ENCODE measurements around the gene ABL2. TPM values are rescaled to one million over a fixed set of nuclear protein-coding genes. Genes with fewer than 3 reads are reported as not detected.
"Not testable (repeated sequence)": the region's sequence is repeated elsewhere in the genome, so short reads cannot be mapped to it uniquely, and the experiment has no call there.

The ABL2 gene
- total RNA-seq (2014; rRNA removed; shearing (Covaris generic)), result 9.2 and 12.8 TPM in 2 replicates

DNA sequence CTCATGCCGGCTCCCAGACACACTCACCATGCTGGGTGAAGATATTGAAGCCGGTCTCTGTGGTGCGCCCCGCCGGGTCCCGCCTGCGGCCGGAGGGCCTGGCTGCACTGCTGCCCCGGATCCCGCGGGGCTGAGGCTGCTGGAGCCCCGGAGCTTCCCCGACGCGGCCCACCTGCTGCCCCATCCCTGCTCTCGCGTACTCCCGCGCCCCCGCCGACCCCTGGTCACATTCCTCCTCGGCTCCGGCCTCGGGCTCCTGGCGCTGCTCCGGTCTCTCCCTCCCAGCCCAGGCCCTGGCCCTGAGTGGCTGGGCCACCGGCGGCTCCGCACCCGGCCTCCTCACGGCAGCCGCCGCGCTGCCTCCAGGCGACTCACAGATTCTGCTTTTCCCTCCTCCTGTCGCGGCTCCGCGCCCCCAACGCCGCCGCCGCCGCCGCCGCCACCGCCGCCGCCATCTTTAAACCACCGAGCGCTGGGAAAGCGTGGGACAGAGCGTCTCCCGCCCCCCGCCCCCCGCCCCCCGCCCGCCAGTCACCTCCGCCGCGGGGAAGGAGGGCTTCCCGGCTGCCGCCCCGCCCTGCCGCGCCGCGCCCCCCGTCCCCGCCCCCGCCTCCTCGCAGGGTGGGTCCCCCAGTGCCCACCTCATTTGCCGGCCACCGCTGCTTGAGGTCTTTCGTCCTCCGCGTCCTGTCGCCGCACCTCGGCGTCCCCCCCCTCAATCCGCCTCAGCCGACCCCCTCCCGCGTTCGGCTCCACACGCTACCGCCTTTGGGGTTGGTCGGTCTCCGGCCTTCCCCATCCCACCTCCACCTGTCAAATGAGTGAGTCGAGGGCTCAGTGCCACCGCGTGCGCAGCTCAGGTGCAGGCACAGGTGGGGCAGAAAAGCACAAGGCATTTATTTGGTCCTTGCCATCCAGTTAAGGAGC lies at the start of gene ABL2:
Gene ABL2 (minus strand): TSS at position 464 of the 927 bp plus-strand sequence. CDS start 280 bp downstream, at position 184.
- DNase-seq (ENCODE audit: low spot score), result peak; percentile 15

GRCh38 chr1:179278920-179279319 lies 49.4 kb upstream of the ABL2 start:
- no peak for DNase-seq (ENCODE audit: low spot score)

DNA sequence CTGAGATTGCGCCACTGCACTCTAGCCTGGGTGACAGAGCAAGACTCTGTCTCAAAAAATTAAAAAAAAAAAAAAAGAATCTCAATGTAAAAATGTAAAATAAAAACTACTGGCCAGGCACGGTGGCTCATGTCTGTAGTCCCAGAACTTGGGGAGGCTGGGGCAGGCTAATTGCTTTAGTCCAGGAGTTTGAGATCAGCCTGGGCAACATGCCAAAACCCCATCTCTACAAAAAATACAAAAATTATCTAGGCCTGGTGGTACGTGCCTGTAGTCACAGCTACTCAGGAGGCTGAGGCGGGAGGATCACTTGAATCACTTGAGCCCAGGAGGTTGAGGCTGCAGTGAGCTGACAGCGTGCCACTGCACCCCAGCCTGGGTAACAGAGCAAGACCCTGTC lies 44.9 kb upstream of the ABL2 start:
- not testable (repeated sequence) for DNase-seq (ENCODE audit: low spot score)

DNA sequence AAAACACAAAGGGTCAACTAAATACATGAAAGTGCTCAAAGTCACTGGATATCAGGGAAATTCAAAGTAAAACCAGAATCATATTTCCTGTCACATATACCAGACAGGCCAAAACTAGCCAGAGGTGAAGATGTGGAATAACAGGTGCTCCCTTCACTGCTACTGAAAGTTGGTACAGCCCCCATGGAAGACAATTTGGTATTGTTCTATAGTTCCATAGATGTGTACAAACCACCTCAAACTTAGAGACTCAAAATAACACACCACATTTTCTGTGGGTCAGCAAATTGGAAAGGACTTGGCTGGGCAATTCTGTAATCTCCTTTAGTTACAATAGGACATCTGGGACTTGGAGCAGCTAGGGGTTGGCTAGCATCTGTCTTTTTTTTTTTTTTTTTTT lies 39.6 kb upstream of the ABL2 start:
- DNase-seq (ENCODE audit: low spot score), result no peak

DNA sequence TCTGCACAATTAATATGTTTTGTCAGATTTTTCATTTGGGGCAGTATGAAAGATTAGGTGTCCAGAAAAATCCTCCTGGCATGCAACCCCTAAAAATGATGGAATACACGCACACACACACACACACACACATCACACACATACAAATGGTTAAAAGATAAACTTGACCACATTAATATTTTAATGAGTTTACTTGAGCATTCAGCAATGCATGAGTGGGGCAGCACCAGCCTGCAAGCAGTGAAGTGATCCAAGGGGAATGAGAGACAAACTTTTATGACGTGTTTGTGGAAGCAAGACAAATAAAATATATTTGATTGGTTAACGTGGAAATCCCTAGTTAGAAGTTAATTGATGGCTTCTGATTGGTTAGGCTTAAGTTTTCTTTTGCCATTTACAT lies 35.0 kb upstream of the ABL2 start:
- no peak for DNase-seq (ENCODE audit: low spot score)

DNA sequence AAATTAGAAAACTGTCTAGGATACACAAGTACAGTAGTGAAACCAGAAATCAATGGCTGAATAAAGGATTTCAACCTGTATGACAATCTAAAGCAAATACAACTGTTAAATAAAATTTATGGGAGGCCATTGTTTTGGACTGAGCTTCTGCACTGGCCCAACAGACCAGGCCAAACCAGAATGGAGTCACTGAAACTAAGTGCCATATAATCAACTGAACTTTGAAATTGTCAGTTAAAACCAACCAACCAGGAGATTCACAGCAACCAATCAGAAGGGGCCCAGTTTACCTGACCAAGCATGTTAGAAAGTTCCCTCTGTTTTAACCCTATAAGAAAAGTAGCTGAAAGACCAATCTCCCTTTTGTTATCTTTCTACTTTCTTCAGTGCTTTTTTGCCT lies 33.6 kb upstream of the ABL2 start:
- DNase-seq (ENCODE audit: low spot score), result no peak

DNA sequence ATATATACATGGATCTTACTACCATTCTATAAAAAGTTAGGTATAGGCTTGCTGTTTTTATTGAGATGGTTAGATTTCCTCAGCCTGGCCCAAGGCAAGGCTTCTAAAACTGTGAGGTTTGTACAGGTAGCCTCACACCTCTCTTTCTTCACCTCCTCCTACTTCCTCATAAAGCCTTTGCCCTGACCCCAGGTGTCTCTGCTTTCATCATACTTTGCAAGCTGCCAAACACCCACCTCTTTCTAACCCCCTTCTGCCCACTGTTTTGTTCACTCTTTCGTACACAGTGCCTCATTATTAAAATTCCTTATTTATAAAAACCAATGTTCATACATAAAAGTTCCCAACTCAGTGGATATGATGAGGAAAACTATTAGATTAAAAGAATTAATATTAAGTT lies 32.7 kb upstream of the ABL2 start:
- DNase-seq (ENCODE audit: low spot score), result no peak

DNA sequence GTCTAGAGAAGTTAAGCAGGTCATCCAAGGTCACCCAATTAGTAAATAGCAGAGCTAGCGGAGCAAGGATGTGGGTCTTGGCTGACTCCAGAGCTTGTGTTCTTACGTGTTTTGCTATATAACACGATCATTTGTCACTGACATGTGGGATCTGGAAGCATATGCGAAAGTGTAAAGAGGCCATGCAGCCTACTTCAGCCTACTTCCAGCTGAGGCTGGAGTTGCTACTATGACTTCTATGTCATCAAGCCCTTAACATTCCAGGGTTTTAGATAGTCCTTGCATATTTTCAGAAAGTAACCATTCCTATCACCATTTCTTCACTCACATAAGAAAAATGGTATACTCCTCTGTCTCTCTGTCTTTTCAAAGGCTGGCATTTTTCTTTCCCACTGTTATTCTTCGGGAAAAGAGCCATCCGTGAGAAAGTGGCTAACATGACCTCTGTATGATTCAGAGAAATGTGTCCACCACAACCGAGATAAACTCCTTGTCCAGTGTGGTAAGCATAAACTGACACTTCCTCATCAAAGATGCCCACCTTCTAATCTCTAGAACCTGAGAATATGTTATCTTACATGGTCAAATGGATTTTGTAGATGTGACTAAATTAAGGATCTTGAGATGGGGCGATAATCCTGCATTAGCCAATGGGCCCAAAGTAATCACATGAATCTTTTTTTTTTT lies 24.0 kb upstream of the ABL2 start:
- no peak for DNase-seq (ENCODE audit: low spot score)

GRCh38 chr1:179252606-179253005 lies 23.1 kb upstream of the ABL2 start:
- DNase-seq (ENCODE audit: low spot score), result no peak

DNA sequence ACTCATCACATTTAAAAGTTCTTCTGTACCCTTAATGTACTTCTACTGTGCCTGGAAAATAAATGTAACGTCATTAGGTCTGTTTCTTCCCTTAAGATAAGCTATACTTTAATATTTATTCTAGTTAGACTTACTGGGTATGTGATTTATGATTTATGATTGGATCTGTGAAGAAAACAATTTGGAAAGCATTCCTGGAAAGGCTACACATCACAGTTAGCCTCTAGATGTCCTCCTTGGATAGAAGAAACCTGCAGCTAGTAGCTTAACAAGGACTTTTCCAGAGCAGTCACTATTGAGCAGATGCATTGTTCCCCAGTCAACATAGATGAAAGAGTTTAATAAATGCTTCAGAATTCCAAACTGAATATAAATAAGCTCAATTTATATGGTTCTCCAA lies 22.2 kb upstream of the ABL2 start:
- no peak for DNase-seq (ENCODE audit: low spot score)

GRCh38 chr1:179247923-179248322 lies 18.4 kb upstream of the ABL2 start:
- no peak for DNase-seq (ENCODE audit: low spot score)

DNA sequence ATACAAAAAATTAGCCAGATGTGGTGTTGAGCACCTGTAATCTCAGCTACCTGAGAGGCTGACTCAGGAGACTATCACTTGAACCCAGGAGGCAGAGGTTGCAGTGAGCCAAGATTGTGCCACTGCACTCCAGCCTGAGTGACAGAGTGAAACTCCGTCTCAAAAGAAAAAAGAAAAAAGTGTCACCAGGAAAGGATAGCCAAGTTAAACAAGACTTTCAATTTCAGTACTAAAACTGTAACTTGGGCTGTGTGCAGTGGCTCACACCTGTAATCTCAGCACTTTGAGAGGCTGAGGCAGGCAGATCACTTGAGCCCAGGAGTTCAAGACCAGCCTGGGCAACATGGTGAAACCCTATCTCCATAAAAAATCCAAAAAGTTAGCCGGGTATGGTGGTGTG lies 15.9 kb upstream of the ABL2 start:
- DNase-seq (ENCODE audit: low spot score), result not testable (repeated sequence)

- no peak for DNase-seq (ENCODE audit: low spot score)
These were observed 12.1 kb upstream of the ABL2 start for GRCh38 chr1:179241530-179242097.

GRCh38 chr1:179237222-179237621 lies 7.7 kb upstream of the ABL2 start:
- no peak for DNase-seq (ENCODE audit: low spot score)

- no peak for DNase-seq (ENCODE audit: low spot score)
These were observed 5.4 kb upstream of the ABL2 start for GRCh38 chr1:179234863-179235262.

DNA sequence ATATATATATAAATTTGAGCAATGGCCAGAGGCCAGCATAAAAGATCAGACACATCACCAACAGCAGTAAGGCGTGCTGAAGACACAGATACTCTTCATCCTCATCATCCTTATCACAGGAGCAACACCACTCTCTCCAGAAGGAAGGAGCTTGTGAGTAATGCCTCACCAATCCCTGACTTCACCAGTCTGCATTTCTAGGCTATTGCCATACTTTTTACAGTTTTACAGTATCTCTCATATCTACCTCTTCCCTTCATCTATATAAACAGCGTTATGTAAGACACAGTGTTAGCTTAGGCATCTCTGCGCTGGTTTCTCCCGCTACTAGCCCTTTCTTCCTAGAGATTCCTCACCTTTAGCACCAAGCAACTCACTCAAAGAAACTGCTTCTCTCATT lies 2.4 kb upstream of the ABL2 start:
- no peak for DNase-seq (ENCODE audit: low spot score)

DNA sequence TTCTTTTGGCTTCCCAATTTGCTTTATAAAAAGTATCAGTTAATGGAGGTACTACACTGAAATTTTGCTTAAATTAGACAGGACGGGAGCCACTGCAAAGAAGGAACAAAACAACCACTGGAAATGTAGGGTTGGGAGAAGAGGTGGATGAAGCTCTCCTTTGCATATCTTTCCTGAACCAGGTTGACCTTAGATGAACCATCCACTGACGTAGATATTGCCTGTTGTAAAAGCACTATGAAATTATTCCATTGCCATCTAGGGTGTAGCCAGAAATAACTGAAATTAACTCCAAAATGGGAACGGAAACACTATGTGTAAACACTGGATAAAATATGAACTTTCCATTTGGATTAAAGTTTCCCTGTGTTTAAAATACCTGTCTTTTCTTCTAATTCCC lies 1.2 kb upstream of the ABL2 start:
- DNase-seq (ENCODE audit: low spot score), result no peak

GRCh38 chr1:179230251-179230650 lies 774 bp upstream of the ABL2 start:
- DNase-seq (ENCODE audit: low spot score), result no peak

GRCh38 chr1:179228783-179229213 lies 679 bp downstream of the ABL2 start:
- DNase-seq (ENCODE audit: low spot score), result no peak

DNA sequence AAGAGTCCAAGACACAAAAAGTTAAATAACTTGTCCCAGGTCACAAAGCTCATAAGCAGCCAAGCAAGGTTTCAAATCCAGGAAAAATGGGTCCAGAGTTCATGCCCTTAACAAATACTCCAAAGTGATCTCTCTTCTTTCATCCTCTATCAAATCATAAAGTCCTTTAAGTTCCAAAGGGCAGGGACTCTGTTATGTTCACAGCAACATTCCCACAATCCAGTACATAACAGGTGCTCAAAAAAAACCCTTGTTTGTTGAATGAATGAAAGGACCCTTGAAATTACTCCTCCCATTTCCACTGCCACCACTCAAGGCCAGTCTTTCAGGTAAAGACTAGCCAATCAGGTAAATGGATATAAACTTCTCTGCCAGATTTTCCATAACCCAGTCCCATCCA lies 2.7 kb downstream of the ABL2 start:
- no peak for DNase-seq (ENCODE audit: low spot score)

DNA sequence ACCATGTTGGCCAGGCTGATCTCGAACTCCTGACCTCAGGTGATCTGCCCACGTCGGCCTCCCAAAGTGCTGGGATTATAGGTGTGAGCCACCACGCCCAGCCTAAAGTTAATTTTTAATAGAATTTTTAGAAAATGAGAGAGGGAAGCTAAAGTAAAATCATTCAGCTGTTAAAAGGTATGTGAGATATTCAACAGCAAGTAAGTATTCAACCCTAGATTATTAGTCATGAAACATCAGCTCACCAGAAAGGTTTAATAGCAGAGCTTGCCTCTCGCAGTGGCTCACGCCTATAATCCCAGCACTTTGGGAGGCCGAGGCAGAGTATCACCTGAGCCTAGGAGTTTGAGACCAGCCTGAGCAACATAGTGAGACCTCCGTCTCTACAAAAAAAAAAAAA lies 5.0 kb downstream of the ABL2 start:
- DNase-seq (ENCODE audit: low spot score), result not testable (repeated sequence)

- not testable (repeated sequence) for DNase-seq (ENCODE audit: low spot score)
These were observed 8.4 kb downstream of the ABL2 start for GRCh38 chr1:179221121-179221520.
